GM12878 (cell line): ENCODE measurements around the gene C1orf232. TPM values are rescaled to one million over a fixed set of nuclear protein-coding genes. Genes with fewer than 3 reads are reported as not detected.

Experiments
- ATAC-seq: fragments of 200-7000 bp; cut with Tn5 transposase; 3 replicates; pipeline ENCODE4 v1.9.1; 2020; ENCODE audit warnings: mild to moderate bottlenecking, moderate library complexity
- BruUV-seq: library from RNA; stranded (reverse); fragments of 400-500 nt; replicated peaks from 2 replicates; lab custom pipeline; 2021; lab: Mats Ljungman, UMichigan
- CTCF ChIA-PET: fragments of 300-600 bp; sonication (Branson Sonifier 250); formaldehyde crosslinking; extraction: SDS; loops from one replicate; lab custom pipeline; 2021; ENCODE audit warnings: inconsistent platforms; lab: Yijun Ruan, JAX
- POLR2A ChIA-PET: fragments of 350-600 bp; formaldehyde crosslinking; extraction: SDS; loops from one replicate; lab custom pipeline; 2021; ENCODE audit warnings: inconsistent platforms; lab: Charles Lee
- RAD21 ChIA-PET: fragments of 300-600 bp; sonication (Branson Sonifier 250); formaldehyde crosslinking; loops from one replicate; lab custom pipeline; 2023; ENCODE audit warnings: antibody characterized with exemption; ENCODE audit not compliant: unreplicated experiment; lab: Charles Lee
- SMC1A ChIA-PET: fragments of 300-600 bp; sonication (Branson Sonifier 250); formaldehyde crosslinking; loops from one replicate; lab custom pipeline; 2023; ENCODE audit not compliant: unreplicated experiment, uncharacterized antibody; lab: Charles Lee
- DNase-seq: peaks from one replicate; pipeline ENCODE4 v3.0.0-alpha.2; 2011; ENCODE audit warnings: low read depth, low spot score
- FAIRE-seq: peaks from 3 replicates; lab custom pipeline; 2011; peaks lifted over from hg19 to GRCh38; lab: Jason Lieb, UNC
- H2AFZ ChIP-seq: 2 replicates; pipeline ENCODE4 v1.6.0; 2011; ENCODE audit warnings: low read depth, low read length, control low read depth; ENCODE audit not compliant: control insufficient read depth
- H3K27ac ChIP-seq: 2 replicates; pipeline ENCODE4 v1.5.1; 2011; ENCODE audit warnings: control low read depth; ENCODE audit not compliant: control insufficient read depth, insufficient read depth
- H3K27me3 ChIP-seq, 2 experiments: replicated peaks in 1 of 2; 2 replicates each; pipeline versions ENCODE4 v1.6.0 to v1.6.1; 2011; ENCODE audit warnings: low read length in 1 of 2; ENCODE audit not compliant: control insufficient read depth in 2 of 2, insufficient read depth in 2 of 2
- H3K36me3 ChIP-seq, 2 experiments: 2 replicates each; pipeline ENCODE4 v1.5.1; 2011; ENCODE audit warnings: low read length in 1 of 2; ENCODE audit not compliant: control insufficient read depth in 2 of 2, insufficient read depth in 2 of 2
- H3K4me1 ChIP-seq: 2 replicates; pipeline ENCODE4 v1.6.1; 2011; ENCODE audit warnings: mild to moderate bottlenecking, low read length, moderate library complexity, mixed read lengths; ENCODE audit not compliant: control insufficient read depth, insufficient read depth
- H3K4me2 ChIP-seq: 2 replicates; pipeline ENCODE4 v1.6.0; 2011; ENCODE audit warnings: control low read depth; ENCODE audit not compliant: control insufficient read depth, insufficient read depth
- H3K4me3 ChIP-seq: fragments of 200-600 bp; sonication (generic); 2 replicates; pipeline ENCODE4 v1.5.1; 2016
- H3K79me2 ChIP-seq: 2 replicates; pipeline ENCODE4 v1.6.0; 2011; ENCODE audit warnings: low read length; ENCODE audit not compliant: control insufficient read depth, insufficient read depth
- H3K9ac ChIP-seq: 2 replicates; pipeline ENCODE4 v1.8.0; 2011; ENCODE audit warnings: low read length, control low read depth, mixed read lengths; ENCODE audit not compliant: control insufficient read depth, insufficient read depth
- H3K9me3 ChIP-seq: replicated peaks from 3 replicates; pipeline ENCODE4 v1.5.1; 2011; ENCODE audit warnings: mild to moderate bottlenecking, low read length; ENCODE audit not compliant: control insufficient read depth, insufficient read depth
- H4K20me1 ChIP-seq: 2 replicates; pipeline ENCODE4 v1.6.0; 2011; ENCODE audit not compliant: control insufficient read depth, insufficient read depth
- CHD1 ChIP-seq: IDR thresholded peaks from 2 replicates; pipeline ENCODE4 v1.6.1; 2012; ENCODE audit warnings: low read depth, low read length, improper control_type of control experiment
- FOXK2 ChIP-seq: fragments of 450-650 bp; IDR thresholded peaks from 2 replicates; pipeline ENCODE4 v1.6.1; 2017; ENCODE audit warnings: mild to moderate bottlenecking, moderate library complexity
- IRF5 ChIP-seq: fragments of 450-650 bp; IDR thresholded peaks from 2 replicates; pipeline ENCODE4 v1.6.1; 2017; ENCODE audit warnings: borderline replicate concordance
- JUNB ChIP-seq: IDR thresholded peaks from 2 replicates; pipeline ENCODE4 v1.6.1; 2016; ENCODE audit warnings: antibody characterized with exemption, mild to moderate bottlenecking
- MEF2B ChIP-seq: fragments of 450-650 bp; IDR thresholded peaks from 2 replicates; pipeline ENCODE4 v1.6.1; 2018; ENCODE audit warnings: mild to moderate bottlenecking, moderate library complexity; ENCODE audit not compliant: partially characterized antibody, poor library complexity, severe bottlenecking
- MLLT1 ChIP-seq: fragments of 450-650 bp; IDR thresholded peaks from 2 replicates; pipeline ENCODE4 v1.6.1; 2016; ENCODE audit warnings: mild to moderate bottlenecking
- NBN ChIP-seq: fragments of 450-650 bp; IDR thresholded peaks from 2 replicates; pipeline ENCODE4 v1.6.1; 2016
- NR2F1 ChIP-seq: fragments of 450-650 bp; conservative IDR thresholded peaks from 2 replicates; pipeline ENCODE4 v1.6.1; 2017; ENCODE audit warnings: mild to moderate bottlenecking
- PRDM15 ChIP-seq: fragments of 450-650 bp; formaldehyde crosslinking; IDR thresholded peaks from 2 replicates; pipeline ENCODE4 v1.4.0; 2020; ENCODE audit warnings: mild to moderate bottlenecking, moderate library complexity
- RFX5 ChIP-seq: IDR thresholded peaks from 2 replicates; pipeline ENCODE4 v1.6.1; 2011; ENCODE audit warnings: low read depth, low read length, improper control_type of control experiment
- SIN3A ChIP-seq: IDR thresholded peaks from 2 replicates; pipeline ENCODE4 v1.6.1; 2012; ENCODE audit warnings: low read depth, low read length, improper control_type of control experiment
- SREBF1 ChIP-seq: IDR thresholded peaks from 2 replicates; pipeline ENCODE4 v1.6.1; 2012; ENCODE audit warnings: mild to moderate bottlenecking, low read length
- SRF ChIP-seq, 2 experiments: IDR thresholded peaks; 2 replicates each; pipeline ENCODE4 v1.6.1; 2011; ENCODE audit warnings: low read depth in 2 of 2, low read length in 2 of 2, mild to moderate bottlenecking in 1 of 2, moderate library complexity in 1 of 2
- TCF12 ChIP-seq: IDR thresholded peaks from 2 replicates; pipeline ENCODE4 v1.6.1; 2011; ENCODE audit warnings: low read depth, mild to moderate bottlenecking, low read length
- USF1 ChIP-seq: IDR thresholded peaks from 2 replicates; pipeline ENCODE4 v1.6.1; 2011; ENCODE audit warnings: borderline replicate concordance, low read depth, mild to moderate bottlenecking, moderate library complexity, mixed read lengths, low read length; ENCODE audit not compliant: insufficient read depth; ENCODE audit errors: extremely low read length
- ZNF622 ChIP-seq: fragments of 450-650 bp; IDR thresholded peaks from 2 replicates; pipeline ENCODE4 v1.6.1; 2017; ENCODE audit warnings: mild to moderate bottlenecking, inconsistent platforms
- WGBS: methylation state at CpG from one replicate; pipeline ENCODE4 v1.1.6; 2016; ENCODE audit warnings: low lambda C conversion rate; ENCODE audit not compliant: insufficient replicate concordance, insufficient coverage; ENCODE audit errors: missing lambda C conversion rate; 5-methylcytosine and 5-hydroxymethylcytosine counted together
- in situ Hi-C: fragments of 300-500 bp; cut with MboI; formaldehyde crosslinking; loops from 9 replicates; pipeline ENCODE4 v1.14.3; 2018; ENCODE audit warnings: mixed read lengths
- intact Hi-C: fragments of 100-400 bp; cut with micrococcal nuclease; formaldehyde crosslinking; loops from one replicate; pipeline ENCODE4 v1.14.2; 2022; ENCODE audit not compliant: unreplicated experiment
- polyA plus RNA-seq, 11 experiments: library from polyadenylated mRNA; depleted of rRNA in 4 of 11; unstranded in 6 of 11; stranded (reverse) in 5 of 11; fragments of >200 nt; fragmentation: Nextera tagmentation in 4 of 11; fragmentation: Illumina TruSeq in 1 of 11; extraction: Ambion mirVana in 4 of 11; extraction: Trizol in 1 of 11; gene quantifications; 1 replicate in 1 of 11; 2 replicates in 10 of 11; pipeline versions ENCODE4 v1.2.1 to v1.2.3, GENCODE V29; 2011 to 2016; ENCODE audit warnings: inconsistent platforms in 2 of 11, missing spikeins in 2 of 11, low read depth in 1 of 11
- total RNA-seq, 4 experiments: library from RNA; depleted of rRNA in 3 of 4; stranded (reverse); fragments of >200 nt in 3 of 4; fragmentation: Illumina TruSeq in 1 of 4; extraction: Trizol in 1 of 4; gene quantifications; 2 replicates each; pipeline versions ENCODE4 v1.2.1 to v1.2.3, GENCODE V29; 2013 to 2021

Gene C1orf232
- total and polyA plus RNA-seq, 10 of the 15 experiments (the other 5 are each of a cell fraction or from before 2014, with no cell fraction given), result not detected

GRCh38 chr1:26142159-26142558 is 26.6 kb downstream of the C1orf232 start:
- in situ Hi-C loops, result loop anchor here (5.0 kb wide), 1 partner anchor 95 kb away; the partner anchor contains the start of gene SLC30A2
- POLR2A ChIA-PET, result no interaction called here
- H3K9ac ChIP-seq, result no peak overlapping the region
- SMC1A ChIA-PET, result interaction anchor here (0.7 to 7.9 kb wide), 5 partner anchors 13 to 87 kb away, joined by 3 to 131 read pairs (median 5); no protein-coding TSS in a partner anchor
- no peaks in the 10 kb centered on the region for H3K4me1 ChIP-seq
- H3K27me3 ChIP-seq, result no peaks in the 10 kb centered on the region
- ATAC-seq (no peak), FAIRE-seq (no peak), DNase-seq (no peak)
- 79% methylated on average over 8 of the region's 8 CpGs for WGBS
- H3K79me2 ChIP-seq, result no peaks in the 10 kb centered on the region
- H3K36me3 ChIP-seq, result no peaks in the 10 kb centered on the region
- intact Hi-C loops, result no loop called here
- RAD21 ChIA-PET, result interaction anchor here (0.7 to 5.4 kb wide), 2 partner anchors 40 to 43 kb away, joined by 5 to 110 read pairs; no protein-coding TSS in a partner anchor
- no peak overlapping the region for H3K4me3 ChIP-seq
- H2AFZ ChIP-seq, result no peak overlapping the region
- H3K9me3 ChIP-seq, result no peaks in the 10 kb centered on the region
- no TSS peak for BruUV-seq
- no peaks in the 10 kb centered on the region for H4K20me1 ChIP-seq
- CTCF ChIA-PET, result interaction anchor here (0.7 to 8.7 kb wide), 5 partner anchors 16 to 253 kb away, joined by 3 to 235 read pairs (median 29); no protein-coding TSS in a partner anchor
- TF ChIP-seq NR2F1, result no peak
- TF ChIP-seq IRF5, result no peak
- TF ChIP-seq ZNF622, result no peak
- no peak for TF ChIP-seq PRDM15 (CRISPR knock-in tag)
- no peak for TF ChIP-seq CHD1
- TF ChIP-seq MEF2B, result no peak
- TF ChIP-seq SRF (IDR thresholded peaks at IDR 0.05; ENCODE audit: low read depth in 2 of 2, low read length in 2 of 2), result no peak
- TF ChIP-seq NBN, result no peak
- TF ChIP-seq USF1, result no peak
- TF ChIP-seq SREBF1, result no peak
- TF ChIP-seq SIN3A, result no peak
- TF ChIP-seq RFX5, result no peak
- no peak for TF ChIP-seq JUNB
- TF ChIP-seq FOXK2, result no peak
- no peak for TF ChIP-seq MLLT1
- no peak for TF ChIP-seq TCF12
- no peak overlapping the region for H3K4me2 ChIP-seq
- H3K27ac ChIP-seq, result no peak overlapping the region
